Right hindlimb (tissue), 1 donor: Measurements from ENCODE around the gene FABP7.

Experiments
- DNase-seq: peaks from one replicate; pipeline ENCODE4 v3.0.0-alpha.2; 2018

The FABP7 gene

DNA sequence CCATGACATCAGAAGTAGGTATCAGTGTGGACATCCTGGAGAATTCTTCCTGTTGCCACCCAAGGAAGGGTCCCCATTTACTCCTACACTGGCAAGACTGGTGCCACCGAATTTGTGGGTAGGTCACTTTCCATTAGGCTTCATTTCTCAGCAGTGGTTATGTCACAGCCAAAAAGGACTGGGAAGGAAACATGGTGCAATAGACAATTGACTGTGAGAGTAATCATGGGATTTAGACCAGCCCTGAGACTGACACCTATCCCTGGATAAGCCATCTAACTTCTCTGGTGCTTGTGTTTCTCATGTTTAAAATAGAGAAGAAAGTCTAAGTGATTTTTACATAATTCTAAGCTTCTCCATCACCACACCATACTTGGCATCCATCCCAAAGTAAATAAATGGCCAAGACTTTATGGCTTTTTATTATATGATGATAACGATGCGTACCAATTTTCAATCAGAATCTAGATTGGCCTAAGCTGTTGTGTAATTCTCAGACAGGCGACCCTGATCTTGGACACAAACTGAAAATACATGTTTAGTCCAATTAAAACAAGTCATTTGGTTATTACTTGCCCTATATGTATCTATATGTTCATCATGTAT, 19.7 kb downstream of the FABP7 start:
- no peak for DNase-seq

GRCh38 chr6:122799916-122800686, 20.6 kb downstream of the FABP7 start:
- DNase-seq, result no peak

GRCh38 chr6:122800906-122801305, 21.4 kb downstream of the FABP7 start:
- no peak for DNase-seq

- no peak for DNase-seq
These were observed 21.9 kb downstream of the FABP7 start for GRCh38 chr6:122801397-122801796.

DNA sequence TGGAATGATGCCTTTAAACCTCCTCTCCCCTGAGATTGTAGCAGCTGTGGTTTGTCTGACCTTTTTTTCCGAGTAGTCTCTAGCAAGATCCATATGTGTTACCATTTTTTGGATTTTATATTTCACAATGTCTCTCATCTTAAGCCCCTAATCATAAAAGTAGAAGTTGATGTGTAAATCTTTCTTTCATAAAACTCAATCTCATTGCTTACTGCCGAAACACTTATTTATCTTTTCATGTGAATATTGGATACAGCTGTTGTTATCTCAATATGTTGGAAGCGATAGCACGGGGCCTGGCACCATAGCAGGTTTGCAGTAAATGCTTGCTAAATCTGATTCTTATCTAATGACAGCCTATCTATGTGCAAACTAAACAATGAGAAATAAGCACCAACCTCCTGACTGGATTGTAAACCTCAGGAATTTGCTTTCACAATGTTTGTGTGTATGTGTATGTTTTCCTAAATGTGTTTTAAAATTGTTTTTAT, 23.7 kb downstream of the FABP7 start:
- no peak for DNase-seq

DNA sequence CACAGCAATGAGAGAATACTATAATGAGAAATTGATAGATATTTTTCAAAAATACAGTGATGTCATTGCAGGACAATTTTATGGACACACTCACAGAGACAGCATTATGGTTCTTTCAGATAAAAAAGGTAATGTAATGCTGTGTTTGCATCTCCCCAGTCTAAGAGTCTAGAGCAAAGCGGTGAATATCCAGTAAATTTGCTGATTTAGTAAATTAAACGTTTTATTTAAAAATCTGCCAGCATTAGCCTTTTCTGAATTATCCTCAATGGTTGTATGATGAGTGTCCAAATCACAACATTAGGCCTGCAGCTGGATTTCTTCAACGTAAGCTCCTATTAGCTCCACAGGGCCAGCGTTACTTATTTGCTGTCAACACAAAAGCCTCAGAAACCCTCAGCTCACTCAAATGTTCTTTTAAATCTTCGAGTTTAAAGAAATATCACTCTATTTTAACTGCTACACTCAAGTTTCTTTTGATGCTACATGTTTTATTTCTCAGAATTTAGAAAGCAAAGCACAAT, 25.5 kb downstream of the FABP7 start:
- DNase-seq, result no peak

- no peak for DNase-seq
These were observed 26.8 kb downstream of the FABP7 start for GRCh38 chr6:122806291-122806690.

- DNase-seq, result no peak
These were observed 28.8 kb downstream of the FABP7 start for GRCh38 chr6:122808121-122808885.

GRCh38 chr6:122809001-122809400, 29.5 kb downstream of the FABP7 start:
- no peak for DNase-seq

DNA sequence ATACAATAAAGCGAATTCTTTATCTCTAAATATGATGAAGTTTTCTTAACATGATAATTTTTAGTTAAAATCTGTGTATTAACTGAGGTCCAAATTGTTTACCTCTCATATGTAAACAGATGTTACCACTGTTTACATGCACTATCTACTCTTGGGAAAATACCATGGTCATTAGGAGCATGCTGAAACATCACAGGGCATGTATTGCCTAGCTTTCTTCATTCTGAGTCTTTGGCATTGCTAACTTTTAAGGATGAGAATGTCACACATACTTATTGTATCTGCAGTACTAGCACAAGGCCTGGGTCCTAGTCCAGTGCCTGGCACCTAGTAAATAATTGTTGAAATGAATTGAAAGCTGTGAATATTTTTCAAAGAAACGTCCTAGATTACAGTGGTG, 30.2 kb downstream of the FABP7 start:
- no peak for DNase-seq

DNA sequence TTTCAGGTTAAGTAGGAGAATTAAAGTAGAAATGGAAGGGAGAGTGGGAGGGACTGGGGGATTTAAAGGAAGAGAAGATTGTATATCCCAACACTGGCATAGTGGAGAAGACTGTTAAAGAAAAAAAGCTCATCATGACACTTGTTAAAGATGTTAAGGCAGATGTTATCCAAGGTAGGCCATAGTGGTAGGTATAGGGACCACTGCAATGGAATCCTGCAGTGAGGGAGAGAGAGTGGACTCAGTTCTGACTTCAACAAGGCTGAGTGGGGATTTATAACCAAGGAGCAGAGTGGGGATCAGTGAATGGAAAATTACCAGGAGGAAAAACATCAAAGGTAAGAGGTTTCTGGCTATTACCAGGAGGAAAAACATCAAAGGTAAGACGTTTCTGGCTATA, 30.7 kb downstream of the FABP7 start:
- DNase-seq, result no peak

GRCh38 chr6:122817358-122817757, 37.8 kb downstream of the FABP7 start:
- DNase-seq, result no peak

- DNase-seq, result no peak
These were observed 38.2 kb downstream of the FABP7 start for GRCh38 chr6:122817766-122818165.

GRCh38 chr6:122818866-122819265, 39.4 kb downstream of the FABP7 start:
- no peak for DNase-seq

GRCh38 chr6:122821095-122821494, 41.6 kb downstream of the FABP7 start:
- DNase-seq, result no peak

GRCh38 chr6:122825163-122825562, 45.6 kb downstream of the FABP7 start:
- no peak for DNase-seq

DNA sequence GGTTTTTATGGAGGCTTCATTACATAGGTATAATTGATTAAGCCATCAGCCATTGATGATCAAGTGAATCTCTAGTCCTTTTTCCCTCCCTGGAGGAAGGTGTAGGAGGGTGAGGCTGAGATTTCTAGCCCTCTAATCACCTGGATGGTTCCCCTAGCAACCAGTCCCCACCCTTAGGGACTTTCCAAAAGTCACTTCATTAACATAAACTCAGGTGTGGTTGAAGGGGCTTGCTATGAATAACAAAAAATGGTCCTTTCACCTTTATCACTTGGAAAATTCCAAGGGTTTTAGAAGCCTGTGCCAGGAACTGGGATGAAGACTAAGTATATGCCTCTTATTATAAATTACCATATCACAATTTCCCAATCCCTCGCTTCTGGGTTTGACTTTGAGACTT, 49.9 kb downstream of the FABP7 start:
- no peak for DNase-seq

DNA sequence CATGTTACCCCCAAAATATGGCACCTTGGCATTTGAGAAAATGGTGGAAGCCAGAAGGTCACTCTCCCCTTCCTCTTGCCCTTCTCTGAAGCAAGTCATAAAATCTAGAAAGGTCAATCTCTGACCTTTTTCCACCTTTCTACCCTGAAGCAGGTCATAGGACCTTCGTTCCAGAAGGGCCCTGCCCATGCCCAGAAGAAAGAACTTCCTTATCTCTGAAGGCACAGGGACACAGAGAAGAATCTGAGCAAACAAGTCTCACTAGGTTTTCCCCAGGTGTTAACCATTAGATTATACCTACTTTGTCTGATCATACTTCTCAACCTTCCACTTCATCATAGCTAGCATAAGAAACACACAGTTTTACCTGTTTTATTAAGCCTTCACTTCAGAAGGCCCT, 52.0 kb downstream of the FABP7 start:
- DNase-seq, result no peak

DNA sequence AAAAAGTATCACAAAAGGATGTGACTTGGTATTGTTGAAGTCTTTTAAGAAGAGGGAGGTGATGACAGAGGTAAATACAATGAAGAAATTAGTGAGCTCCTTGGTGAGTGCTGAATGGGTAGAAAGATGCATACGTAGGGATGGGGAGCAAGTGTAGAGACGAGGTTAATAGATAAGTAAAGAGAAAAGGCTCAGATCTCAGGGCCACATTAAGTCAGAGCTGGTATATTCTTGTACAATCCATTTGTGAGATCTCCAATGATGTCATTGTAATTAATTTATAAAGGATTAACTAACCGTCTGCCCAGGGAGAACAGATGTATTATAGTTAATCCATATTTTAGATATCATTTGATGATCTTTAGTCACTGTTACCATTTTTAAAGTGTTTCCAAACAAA, 52.9 kb downstream of the FABP7 start:
- DNase-seq, result no peak

- DNase-seq, result no peak
These were observed 53.5 kb downstream of the FABP7 start for GRCh38 chr6:122833021-122833491.
